A673 (cell line): ENCODE measurements around the gene ANKRD13D.

Experiments used
- EZH2 ChIP-seq: fragments of 200-600 bp; sonication (generic); IDR thresholded peaks from 2 replicates; pipeline ENCODE4 v1.6.1; 2017; ENCODE audit warnings: borderline replicate concordance, low read depth, mild to moderate bottlenecking, mixed read lengths, antibody characterized with exemption, low read length; ENCODE audit not compliant: poor library complexity, severe bottlenecking
- TF ChIP-seq, protein P1 (sequence below): fragments of 300-800, 200-600 bp; sonication (generic); conservative IDR thresholded peaks from 2 replicates; pipeline ENCODE4 v1.5.1; 2017; ENCODE audit warnings: low read depth, mild to moderate bottlenecking, antibody characterized with exemption, low read length, moderate library complexity, mixed read lengths

DNA sequence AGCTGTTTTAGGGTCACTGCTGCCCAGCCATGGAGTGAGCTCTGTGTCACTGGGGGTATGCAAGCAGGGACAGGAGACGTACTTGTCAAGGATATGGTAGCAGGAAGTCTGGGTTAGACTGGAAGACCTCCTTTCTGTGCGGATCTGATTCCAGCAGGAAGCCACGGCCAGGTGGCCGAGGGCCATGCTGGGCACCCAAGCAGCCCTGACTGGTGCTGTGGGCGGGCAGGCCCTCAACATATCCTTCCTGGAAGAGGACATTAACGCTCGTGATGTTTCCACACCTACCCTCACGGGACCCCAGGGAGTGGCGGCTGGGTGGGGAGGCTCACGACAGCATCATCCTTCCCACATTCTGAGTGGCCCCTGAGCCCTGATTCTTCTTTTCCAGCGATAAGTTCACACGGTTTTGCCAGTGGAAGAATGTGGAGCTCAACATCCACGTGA, 8.7 kb upstream of the ANKRD13D start:
- TF ChIP-seq, protein P1, sequence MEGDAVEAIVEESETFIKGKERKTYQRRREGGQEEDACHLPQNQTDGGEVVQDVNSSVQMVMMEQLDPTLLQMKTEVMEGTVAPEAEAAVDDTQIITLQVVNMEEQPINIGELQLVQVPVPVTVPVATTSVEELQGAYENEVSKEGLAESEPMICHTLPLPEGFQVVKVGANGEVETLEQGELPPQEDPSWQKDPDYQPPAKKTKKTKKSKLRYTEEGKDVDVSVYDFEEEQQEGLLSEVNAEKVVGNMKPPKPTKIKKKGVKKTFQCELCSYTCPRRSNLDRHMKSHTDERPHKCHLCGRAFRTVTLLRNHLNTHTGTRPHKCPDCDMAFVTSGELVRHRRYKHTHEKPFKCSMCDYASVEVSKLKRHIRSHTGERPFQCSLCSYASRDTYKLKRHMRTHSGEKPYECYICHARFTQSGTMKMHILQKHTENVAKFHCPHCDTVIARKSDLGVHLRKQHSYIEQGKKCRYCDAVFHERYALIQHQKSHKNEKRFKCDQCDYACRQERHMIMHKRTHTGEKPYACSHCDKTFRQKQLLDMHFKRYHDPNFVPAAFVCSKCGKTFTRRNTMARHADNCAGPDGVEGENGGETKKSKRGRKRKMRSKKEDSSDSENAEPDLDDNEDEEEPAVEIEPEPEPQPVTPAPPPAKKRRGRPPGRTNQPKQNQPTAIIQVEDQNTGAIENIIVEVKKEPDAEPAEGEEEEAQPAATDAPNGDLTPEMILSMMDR: no peak
- no peak for TF ChIP-seq EZH2
